ENCODE results near the gene BST1. TPM values are rescaled to one million over a fixed set of nuclear protein-coding genes. Genes with fewer than 3 reads are reported as not detected.

The BST1 gene
- total RNA-seq, 2 experiments from 2014 or later = 0.38 to 0.44 TPM

Other genes with a start within 250 kb of the BST1 start
- not detected for gene CC2D2A, start 233.2 kb upstream of the BST1 start, total RNA-seq
- 10 to 100 TPM; 27.9 to 29.6 TPM for gene FBXL5, start 47.7 kb upstream of the BST1 start, total RNA-seq
- 10 to 100 TPM; 10.3 to 12.1 TPM for gene FAM200B, start 21.2 kb upstream of the BST1 start, total RNA-seq
- 10 to 100 TPM; 26.3 to 29.5 TPM for gene CD38, start 75.3 kb downstream of the BST1 start, total RNA-seq
- not detected for gene FGFBP1, start 235.7 kb downstream of the BST1 start, total RNA-seq

Measured in activated CD8-positive, alpha-beta memory T cell treated with anti-CD3 and anti-CD28 coated beads for 36 hours (primary cell).